Measurements from ENCODE around the gene ATF7IP2. TPM values are rescaled to one million over a fixed set of nuclear protein-coding genes. Genes with fewer than 3 reads are reported as not detected.

Gene ATF7IP2
- total and polyA plus RNA-seq, 2 donors (not counting 3 experiments of a cell fraction or from before 2014, with no cell fraction given): 9.7 to 14.6 TPM

DNA sequence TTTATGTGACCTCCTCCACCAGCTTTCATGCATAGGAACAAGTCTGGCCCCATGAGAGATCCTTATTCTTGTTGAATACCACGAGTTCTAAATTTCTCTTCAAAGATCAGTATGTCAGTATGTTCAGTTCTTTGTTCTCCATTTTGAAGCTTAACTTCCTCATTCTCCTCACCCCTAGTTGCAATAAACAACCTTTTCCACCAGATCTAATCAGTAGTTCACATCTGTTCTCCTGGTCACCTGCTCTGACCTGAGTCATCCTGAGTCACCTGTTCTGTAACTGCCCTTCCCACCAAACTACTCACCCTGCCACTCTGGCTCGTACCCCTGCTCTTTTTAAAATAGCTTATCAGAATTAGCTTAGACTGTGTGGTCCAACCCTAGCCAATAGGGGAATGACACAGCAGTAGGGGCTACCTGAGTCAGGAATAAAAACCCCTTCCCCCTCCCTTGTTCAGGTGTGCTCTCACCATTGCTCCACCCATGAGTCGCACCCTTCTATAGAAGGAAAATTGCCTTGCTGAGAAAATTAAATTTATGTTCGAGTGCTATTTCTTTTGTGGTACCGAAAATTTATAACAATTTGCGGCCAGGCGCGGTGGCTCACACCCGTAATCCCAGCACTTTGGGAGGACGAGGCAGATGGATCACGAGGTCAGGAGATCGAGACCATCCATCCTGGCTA, 100.0 kb downstream of the ATF7IP2 start:
- H3K4me3 ChIP-seq (replicated peaks in 1 of 3; ENCODE audit: insufficient read depth in 1 of 3, low read depth in 1 of 3, low read length in 3 of 3): no peak overlapping the region
- no peaks in the 10 kb centered on the region for H3K36me3 ChIP-seq (ENCODE audit: control insufficient read depth in 2 of 2, extremely low read depth in 1 of 2, insufficient read depth in 2 of 2, low read length in 2 of 2)
- no peak overlapping the region for H2AFZ ChIP-seq (ENCODE audit: low read depth, low read length)
- H3K9me3 ChIP-seq (replicated peaks; ENCODE audit: control insufficient read depth, insufficient read depth, low read length): no peaks in the 10 kb centered on the region
- no TSS peak for BruUV-seq (replicated peaks)
- no peaks in the 10 kb centered on the region for H3K9me1 ChIP-seq (replicated peaks; ENCODE audit: control insufficient read depth, extremely low read depth, insufficient read depth, low read length)
- no peaks in the 10 kb centered on the region for H3K79me2 ChIP-seq (ENCODE audit: control insufficient read depth, insufficient read depth, low read length)
- no peak overlapping the region for H3K4me2 ChIP-seq (ENCODE audit: insufficient read depth, low read length)
- CTCF ChIA-PET: no interaction called here
- FAIRE-seq: no peak
- no peak overlapping the region for H3K9ac ChIP-seq (replicated peaks; ENCODE audit: extremely low read depth, insufficient read depth, low read length)
- intact Hi-C loops (cut with micrococcal nuclease): no loop called here
- dilution Hi-C loops (cut with MboI; ENCODE audit: extremely low pct_ligation_motif_present, low sequenced_read_pairs): no loop called here
- POLR2A ChIA-PET: no interaction called here
- TF ChIP-seq POLR2AphosphoS5 (IDR thresholded peaks at IDR 0.05; ENCODE audit: insufficient read depth, low read depth, low read length): no peak
- no peak for TF ChIP-seq MYC (IDR thresholded peaks at IDR 0.05; ENCODE audit: low read depth, low read length)
- TF ChIP-seq EZH2 (IDR thresholded peaks at IDR 0.05; ENCODE audit: borderline replicate concordance, low read depth, low read length, severe bottlenecking): no peak
- no peak for TF ChIP-seq CTCF (IDR thresholded peaks at IDR 0.05; ENCODE audit: extremely low read depth in 1 of 2, insufficient read depth in 1 of 2, low read depth in 1 of 2, low read length in 2 of 2)
- no peak for TF ChIP-seq GATA2 (IDR thresholded peaks at IDR 0.05; ENCODE audit: insufficient read depth, insufficient read length, low read depth, low read length)
- no peak for TF ChIP-seq JUN (IDR thresholded peaks at IDR 0.05; ENCODE audit: borderline replicate concordance, insufficient read depth, insufficient read length, low read depth)
- no peak for TF ChIP-seq FOS (IDR thresholded peaks at IDR 0.05; ENCODE audit: borderline replicate concordance, insufficient read depth, low read length)
- no peak for TF ChIP-seq POLR2A (IDR thresholded peaks at IDR 0.05; ENCODE audit: low read depth, low read length)
- TF ChIP-seq, protein P1, sequence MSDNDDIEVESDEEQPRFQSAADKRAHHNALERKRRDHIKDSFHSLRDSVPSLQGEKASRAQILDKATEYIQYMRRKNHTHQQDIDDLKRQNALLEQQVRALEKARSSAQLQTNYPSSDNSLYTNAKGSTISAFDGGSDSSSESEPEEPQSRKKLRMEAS (IDR thresholded peaks at IDR 0.05; ENCODE audit: insufficient read depth, insufficient read length): no peak
- no peak for DNase-seq (ENCODE audit: low read depth, low spot score)
- H3K27me3 ChIP-seq (ENCODE audit: control insufficient read depth in 2 of 2, insufficient read depth in 2 of 2, low read length in 2 of 2): no peaks in the 10 kb centered on the region
- H4K20me1 ChIP-seq (replicated peaks; ENCODE audit: control insufficient read depth, extremely low read depth, insufficient read depth, low read length): no peaks in the 10 kb centered on the region
- H3K27ac ChIP-seq (ENCODE audit: insufficient read depth, low read depth, low read length): no peak overlapping the region
- no peaks in the 10 kb centered on the region for H3K4me1 ChIP-seq (ENCODE audit: control insufficient read depth, extremely low read depth, insufficient read depth, low read length)
